Measurements from ENCODE around the gene THAP9.
"Not testable (repeated sequence)": the region's sequence is repeated elsewhere in the genome, so short reads cannot be mapped to it uniquely, and the experiment has no call there.

Gene THAP9, protein sequence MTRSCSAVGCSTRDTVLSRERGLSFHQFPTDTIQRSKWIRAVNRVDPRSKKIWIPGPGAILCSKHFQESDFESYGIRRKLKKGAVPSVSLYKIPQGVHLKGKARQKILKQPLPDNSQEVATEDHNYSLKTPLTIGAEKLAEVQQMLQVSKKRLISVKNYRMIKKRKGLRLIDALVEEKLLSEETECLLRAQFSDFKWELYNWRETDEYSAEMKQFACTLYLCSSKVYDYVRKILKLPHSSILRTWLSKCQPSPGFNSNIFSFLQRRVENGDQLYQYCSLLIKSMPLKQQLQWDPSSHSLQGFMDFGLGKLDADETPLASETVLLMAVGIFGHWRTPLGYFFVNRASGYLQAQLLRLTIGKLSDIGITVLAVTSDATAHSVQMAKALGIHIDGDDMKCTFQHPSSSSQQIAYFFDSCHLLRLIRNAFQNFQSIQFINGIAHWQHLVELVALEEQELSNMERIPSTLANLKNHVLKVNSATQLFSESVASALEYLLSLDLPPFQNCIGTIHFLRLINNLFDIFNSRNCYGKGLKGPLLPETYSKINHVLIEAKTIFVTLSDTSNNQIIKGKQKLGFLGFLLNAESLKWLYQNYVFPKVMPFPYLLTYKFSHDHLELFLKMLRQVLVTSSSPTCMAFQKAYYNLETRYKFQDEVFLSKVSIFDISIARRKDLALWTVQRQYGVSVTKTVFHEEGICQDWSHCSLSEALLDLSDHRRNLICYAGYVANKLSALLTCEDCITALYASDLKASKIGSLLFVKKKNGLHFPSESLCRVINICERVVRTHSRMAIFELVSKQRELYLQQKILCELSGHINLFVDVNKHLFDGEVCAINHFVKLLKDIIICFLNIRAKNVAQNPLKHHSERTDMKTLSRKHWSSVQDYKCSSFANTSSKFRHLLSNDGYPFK

DNA sequence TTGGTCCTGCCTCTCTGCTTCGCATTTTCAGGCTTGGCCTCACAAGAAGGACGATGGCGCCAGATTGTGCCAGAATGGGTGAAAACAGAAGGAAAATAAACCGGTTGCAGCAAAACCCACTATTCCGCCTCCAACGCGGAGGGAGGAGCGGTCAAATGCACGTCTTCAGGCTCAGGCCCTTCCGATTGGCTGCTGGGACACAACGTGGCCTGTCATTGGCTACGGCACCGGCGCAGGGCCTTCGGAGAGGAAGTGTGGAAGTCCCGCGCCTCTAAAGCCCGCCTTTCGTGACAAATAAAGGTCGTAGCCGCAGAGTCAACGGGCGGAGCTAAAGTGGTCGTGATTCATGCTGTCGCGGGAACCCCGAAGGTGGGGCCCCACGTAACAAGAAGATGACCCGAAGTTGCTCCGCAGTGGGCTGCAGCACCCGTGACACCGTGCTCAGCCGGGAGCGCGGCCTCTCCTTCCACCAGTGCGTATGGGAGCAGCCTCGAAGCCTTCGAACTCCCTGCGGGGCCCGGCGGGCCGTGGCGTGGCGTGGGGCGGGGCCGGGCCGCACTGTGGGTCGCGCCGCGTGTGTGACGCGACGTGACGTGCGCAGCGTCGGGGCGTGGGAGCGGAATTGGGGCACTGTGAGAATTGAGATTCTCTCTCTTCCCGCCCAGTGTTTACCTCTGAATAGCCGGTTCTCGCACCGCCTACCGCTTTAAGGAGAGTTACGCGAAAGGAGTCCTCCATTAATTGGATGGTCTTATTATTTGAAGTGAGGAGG is at the start of gene THAP9:
THAP9 (plus strand) TSS at position 325 of the 772 bp plus-strand sequence; CDS start at position 393, 68 bp downstream.
- peak; percentile 99 for DNase-seq (ENCODE audit: low spot score)

DNA sequence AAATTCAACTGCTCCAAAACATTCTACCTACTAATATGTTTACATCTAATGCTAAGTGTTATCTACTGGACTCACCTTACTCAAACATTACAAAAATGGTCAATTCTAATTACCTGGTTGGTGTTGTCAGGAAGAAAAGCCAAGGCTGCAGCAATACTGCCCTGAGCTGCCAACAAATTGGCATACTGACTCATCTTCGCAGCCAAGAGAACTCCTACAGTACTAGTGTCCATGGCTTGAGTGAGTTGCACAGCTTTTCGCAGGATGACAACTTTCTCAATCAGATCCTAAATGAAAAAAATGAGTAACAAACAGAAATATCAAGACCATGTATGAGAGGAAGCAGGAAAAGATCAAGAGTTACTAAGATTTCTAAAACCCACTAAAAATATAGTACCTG is 49.2 kb upstream of the THAP9 start:
- DNase-seq (ENCODE audit: low spot score) = no peak

DNA sequence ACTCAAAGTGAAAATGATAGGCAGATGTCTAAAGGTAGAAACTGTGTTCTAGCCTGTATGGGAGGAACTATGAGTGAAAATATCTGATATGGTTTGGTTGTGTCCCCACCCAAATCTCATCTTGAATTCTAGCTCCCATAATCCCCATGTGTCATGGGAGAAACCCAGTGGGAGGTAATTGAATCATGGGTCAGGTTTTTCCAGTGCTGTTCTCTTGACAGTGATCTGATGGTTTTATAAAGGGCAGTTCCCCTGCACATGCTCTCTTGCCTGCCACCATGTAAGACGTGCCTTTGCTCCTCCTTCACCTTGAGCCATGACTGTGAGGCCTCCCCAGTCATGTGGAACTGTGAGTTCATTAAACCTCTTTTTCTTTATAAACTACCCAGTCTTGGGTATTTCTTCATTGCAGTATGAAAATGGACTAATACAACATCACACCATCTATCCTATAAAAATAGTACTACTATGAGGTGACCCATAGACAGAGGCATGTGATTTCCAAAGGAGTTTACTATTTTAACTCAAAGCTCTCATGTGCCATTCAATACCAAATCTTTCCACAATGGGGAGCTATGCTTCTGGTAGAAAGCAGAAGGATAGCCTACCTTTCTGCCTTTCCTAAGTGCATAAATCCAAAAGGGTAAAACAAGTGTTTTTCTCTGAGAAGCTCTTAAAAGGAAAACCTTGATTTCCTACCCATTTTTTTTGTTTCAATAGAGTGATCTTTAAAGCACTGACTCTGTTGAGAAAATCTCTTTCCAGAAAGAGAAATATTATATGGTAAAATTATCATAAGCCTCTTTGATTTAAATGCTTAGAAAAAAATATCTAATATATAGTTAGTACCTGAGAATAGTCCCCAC is 48.4 kb upstream of the THAP9 start:
- peak; percentile 63 for DNase-seq (ENCODE audit: low spot score)

DNA sequence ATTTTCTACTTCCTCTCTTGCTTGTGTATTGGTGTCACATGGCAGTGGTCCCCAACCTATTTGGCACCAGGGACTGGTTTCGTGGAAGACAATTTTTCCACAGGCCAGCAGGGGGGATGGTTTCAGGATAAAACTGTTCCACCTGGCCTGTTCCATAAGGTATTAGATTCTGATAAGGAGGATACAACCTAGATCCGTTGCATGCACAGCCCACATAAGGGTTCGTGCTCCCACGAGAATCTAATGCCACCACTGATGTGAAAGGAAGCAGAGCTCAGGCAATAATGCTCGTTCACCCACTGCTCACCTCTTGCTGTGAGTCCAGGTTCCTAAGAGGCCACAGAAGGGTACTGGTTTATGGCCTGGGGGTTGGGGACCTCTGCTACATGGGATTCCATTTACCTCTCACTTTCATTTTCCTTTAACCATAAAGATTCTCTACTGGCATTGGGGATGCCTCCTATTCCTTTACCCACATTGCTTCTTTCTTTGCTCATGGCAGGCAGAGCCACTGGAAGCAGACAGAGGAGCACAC is 47.7 kb upstream of the THAP9 start:
- peak; percentile 6 for DNase-seq (ENCODE audit: low spot score)

DNA sequence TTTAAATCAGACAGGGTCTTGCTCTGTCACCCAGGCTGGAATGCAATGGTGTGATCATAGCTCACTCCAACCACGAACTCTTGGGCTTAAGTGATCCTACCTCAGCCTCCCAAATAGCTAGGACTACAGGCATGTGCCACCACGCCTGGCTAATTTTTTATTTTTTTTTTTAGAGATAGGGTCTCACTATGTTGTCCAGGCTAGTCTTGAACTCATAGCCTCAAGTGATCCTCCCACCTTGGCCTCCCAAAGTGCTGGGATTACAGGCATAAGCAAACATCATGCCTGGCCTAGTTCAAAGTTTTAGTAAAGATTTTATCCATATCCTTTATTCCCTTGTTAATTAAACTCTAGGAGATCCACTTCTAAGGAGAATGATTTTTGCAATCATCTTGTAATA is 40.0 kb upstream of the THAP9 start:
- not testable (repeated sequence) for DNase-seq (ENCODE audit: low spot score)

DNA sequence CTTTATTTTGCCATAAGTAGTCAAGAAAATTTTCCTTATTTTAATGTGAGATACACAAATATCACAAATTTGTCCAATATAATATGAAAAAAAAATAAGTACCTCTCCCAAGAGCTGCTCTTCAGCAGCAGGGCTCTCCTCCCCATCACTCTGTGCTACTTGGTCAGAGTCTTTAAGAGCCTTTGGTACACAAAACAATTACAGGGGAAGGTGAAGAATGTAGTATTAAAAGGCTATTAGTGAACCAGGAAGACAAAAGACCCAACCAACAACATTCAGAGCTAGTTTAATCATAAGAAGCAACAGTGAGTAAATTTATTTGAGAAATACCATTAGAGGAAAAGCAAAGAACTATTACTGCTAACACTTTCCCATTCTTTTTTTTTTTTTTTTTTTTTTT is 39.0 kb upstream of the THAP9 start:
- no peak for DNase-seq (ENCODE audit: low spot score)

DNA sequence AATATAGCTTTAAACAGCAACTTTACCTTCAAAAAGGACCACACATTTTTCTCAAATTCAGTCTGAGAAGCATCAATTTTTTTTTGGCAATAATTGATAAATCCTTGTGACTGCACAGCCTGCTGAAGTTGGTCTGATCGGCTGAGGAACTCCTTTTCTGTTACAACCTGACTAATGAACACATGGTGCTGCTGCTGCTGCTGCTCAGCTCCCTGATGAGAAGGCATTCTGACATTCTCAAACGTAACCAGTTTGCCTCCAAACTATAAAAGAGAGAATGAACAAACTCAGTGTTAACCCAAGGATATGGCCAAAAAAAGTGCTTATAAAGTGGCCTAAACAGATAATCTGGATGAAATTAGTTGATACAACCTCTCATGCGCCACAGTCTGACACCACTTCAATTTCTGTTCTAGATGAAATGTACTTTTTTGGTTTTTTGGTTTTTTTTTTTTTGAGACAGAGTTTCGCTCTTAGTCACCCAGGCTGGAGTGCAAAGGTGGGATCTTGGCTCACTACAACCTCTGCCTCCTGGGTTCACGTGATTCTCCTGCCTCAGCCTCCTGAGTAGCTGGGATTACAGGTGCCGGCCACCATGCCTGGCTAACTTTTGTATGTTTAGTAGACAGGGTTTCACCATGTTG is 36.1 kb upstream of the THAP9 start:
- no peak for DNase-seq (ENCODE audit: low spot score)

DNA sequence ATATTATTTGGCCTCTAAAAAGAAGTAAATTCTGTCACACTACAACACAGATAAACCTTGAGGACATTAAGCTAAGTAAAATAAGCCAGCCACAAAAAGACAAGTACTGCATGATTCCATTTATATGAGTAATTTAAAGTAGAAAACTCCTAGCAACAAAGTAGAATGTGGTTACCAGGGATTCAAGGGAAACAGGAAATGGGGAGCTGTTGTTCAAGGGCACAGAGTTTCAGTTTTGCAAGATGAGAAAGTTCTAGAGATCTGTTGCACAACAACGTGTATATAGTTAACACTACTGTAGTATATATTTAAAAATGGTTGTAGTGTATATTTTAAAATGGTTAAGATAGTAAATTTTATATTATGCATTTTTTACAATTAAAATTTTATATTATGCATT is 34.9 kb upstream of the THAP9 start:
- peak; percentile 65 for DNase-seq (ENCODE audit: low spot score)

DNA sequence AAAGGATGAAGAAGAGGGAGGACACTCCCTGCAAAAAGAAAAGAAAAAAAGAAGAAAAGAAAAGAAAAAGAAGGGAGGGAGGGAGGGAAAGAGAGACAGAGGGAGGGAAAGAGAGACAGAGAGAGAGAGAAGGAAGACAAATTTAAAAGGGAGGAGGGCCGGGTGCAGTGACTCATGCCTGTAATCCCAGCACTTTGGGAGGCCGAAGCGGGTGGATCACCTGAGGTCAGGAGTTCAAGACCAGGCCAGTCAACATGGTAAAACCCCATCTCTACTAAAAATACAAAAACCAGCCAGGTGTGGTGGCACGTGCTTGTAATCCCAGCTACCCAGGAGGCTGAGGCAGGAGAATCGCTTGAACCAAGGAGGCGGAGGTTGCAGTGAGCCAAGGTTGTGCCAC is 34.5 kb upstream of the THAP9 start:
- not testable (repeated sequence) for DNase-seq (ENCODE audit: low spot score)

DNA sequence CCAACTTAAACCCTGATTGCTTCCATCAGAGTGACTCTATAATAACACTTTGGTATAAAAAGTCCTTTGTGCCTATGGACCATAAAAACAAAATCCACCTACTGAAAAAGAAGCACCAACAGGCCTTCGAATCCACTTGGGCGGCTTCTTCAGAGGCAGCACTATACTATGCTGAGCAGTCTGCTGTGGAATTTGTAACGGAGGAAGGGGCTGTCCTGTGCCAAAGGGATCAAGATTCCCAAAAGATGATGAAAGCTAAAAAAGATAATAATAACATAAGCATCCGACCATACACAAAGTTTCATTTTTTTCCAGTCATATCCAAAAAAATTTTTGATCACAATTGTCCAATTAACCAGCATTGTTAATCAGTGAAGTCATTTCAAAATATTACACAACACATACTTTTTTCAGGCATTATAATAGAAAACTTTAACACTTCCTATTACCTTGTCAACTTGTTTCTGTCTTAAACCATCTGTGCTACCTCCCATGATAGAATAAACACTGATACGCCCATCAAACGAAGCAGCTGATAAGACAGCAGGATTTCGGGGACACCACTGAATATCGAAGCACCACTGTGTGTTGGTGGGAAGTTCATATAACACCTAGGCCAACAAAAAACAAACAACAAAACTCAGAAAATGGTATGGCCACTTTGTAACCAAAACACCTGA is 33.7 kb upstream of the THAP9 start:
- no peak for DNase-seq (ENCODE audit: low spot score)

DNA sequence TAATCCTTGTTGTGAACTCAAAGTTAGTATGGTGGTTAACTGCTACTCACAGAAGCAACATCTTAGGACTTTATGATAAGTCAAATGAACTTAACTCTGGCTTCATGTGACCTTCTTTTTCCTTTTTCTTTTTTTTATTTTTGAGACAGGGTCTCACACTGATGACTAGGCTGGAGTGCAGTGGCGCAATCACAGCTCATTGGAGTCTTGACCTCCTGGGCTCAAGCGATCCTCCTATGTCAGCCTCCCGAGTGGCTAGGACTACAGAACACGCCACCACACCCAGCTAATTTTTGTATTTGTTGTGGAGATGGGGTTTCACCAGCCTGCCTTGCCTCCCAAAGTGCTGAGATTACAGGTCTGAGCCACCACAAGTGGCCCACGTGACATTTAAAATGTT is 32.0 kb upstream of the THAP9 start:
- DNase-seq (ENCODE audit: low spot score) = no peak

DNA sequence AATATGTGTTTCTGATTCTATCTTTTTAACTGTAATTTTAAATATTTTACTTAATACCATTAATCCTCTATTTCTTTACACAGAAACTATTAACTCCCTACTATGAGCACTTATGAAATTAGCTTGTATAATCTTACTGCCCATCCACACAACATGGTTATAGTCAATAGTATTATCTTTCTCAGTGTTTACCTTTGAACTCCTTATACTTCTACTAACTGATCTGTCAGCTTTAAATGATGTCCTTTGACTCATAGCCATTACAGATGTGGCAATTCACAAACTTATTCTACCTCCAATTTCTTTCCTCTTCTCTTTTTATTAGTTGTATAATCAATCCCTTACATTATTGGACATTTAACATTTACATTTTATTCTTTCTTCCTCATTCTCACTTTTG is 15.1 kb upstream of the THAP9 start:
- DNase-seq (ENCODE audit: low spot score) = no peak

DNA sequence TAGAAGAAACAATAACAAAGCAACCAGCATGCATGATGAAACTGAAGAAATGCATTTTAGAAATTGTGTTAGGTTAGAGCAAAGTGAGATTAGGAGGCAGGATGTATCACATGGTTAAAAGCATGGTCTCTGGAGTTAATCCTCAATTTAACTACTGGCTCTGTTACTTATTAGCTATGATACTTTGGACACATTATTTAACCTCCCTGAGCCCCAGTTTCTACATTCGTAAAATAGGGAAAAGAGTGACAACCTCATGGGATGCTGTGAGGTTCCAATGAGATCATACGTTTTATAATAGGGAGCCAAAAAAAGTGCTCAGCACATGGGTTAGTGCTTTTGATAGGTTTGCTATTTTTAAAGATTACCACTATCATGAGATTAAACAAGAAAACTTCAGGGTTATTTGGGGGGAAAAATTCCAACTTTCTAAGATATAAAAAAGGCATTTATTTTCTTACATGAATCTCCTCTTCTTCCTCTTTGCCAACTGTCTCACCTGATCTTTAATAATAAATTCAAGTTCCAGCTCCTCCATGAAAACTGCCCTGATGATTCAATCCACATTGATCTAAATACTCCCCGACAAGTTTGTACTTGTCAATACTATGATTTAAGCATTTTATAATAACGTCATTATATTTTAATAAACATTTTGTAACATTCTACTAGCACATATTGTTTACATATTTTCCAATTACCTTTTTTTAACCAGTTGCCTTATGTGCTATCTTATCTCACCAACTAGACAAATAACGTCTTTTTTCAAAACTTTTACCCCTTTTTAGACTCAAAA is 14.2 kb upstream of the THAP9 start:
- DNase-seq (ENCODE audit: low spot score) = no peak

DNA sequence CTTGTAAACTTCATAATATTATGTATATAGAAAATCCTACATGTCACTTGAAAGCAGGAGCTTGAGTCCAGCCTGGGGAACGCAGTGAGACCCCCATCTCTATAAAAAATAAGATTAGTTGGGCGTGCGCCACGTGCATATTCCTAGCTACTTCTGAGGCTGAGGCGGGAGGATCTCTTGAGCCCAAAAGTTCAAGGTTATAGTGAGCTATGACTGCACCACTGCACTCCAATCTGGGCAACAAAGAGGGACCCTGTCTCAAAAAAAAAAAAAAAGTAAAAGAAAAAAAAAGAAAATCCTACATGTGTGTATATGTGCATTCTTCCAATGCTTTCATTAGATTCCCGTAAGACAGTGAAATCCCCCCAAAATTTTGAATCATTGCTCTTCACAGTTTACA is 11.2 kb upstream of the THAP9 start:
- DNase-seq (ENCODE audit: low spot score) = no peak

DNA sequence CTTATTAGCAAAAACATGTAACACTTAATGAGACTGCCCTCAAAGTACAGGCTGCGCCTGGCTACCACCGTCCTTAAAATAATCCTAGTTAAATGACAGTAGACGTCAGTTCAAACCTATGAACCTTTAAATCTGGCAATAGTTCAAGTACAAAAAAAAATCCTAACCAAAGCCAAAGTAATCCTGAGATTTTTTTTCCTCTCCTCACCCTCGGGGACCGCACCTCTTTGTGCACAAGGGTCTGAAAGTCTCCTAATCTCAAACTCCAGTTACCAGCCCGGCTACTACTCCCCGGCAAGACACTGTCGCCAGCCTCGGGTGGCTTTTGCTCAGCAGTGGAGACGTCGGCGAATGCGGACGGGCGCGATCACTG is 10.0 kb upstream of the THAP9 start:
- no peak for DNase-seq (ENCODE audit: low spot score)

DNA sequence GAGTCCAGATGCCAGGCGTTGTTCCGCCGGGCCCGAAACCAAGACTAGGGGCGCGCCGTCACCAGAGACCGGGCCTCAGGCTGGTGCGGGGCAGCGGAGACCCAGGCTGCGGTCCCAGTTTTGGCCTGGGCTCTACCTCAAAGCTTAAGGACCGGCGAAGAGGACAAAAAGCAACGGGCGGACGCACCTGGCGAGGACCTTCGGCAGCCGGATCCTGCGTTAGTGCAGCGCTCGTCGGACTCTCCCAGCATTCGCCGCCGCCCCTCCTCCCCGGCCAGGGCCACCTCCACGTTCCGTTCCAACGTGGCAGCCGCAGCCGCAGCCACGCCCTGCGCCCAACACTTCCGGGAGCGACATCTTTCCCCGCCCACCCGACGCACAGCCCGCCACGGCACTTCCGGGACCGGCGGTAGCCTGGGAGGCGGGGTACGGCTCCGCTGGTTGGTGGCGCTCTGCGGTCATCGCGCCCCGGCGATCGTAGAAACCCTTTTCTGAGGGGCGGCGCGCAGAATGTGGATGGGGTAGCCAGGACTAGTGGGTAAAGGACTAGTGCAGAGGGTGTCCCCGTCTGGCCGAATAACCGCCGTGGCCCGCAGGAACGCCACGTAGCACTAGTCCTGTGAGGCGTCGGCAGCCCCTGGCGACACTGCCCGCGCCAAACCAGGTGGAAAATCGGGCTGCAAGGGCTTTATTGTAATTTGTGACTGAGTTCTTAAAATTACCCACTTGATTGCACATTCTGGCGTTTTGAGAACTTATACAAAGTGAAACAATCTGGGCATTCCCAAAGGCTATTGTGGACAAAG is 9.4 kb upstream of the THAP9 start, which contains the start of gene SEC31A:
SEC31A (minus strand) TSS at position 253 of the 806 bp plus-strand sequence. CDS start 9,217 bp downstream, outside the sequence.
- peak; percentile 94 for DNase-seq (ENCODE audit: low spot score)

DNA sequence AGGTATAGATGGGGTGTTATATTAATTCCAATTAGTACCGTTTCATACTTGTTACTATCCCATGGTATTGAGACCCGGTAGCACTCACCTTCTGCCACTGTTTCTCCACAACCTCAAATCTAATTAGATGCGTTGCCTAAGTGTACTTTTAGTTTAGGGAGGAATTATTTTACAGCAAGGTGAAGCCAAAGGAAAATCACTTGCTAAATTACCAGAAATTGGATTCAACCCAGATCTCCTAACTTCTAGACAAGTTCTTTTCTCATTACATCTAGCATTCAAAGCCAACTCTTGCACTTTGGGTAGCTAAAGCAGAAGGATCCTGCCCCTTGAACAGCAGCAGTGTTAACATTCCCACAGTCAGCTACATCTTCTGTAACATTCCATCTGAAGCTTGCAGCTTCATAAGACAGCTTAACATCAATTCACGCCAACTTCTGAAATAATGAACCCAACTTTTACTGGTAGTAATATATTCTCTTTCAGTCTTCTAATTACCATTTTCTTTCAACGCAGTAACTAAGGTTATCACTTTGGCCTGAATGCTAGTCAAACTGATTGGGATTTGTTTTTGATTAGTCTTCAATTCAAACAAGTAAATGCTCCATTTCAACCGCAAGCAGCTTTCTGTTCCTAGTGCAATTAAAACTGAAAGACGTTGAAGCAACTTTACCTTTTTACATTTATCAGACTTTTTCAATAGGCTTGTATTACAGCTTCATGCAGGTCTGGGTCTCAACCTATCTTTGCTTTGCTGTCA is 8.6 kb upstream of the THAP9 start:
- peak; percentile 64 for DNase-seq (ENCODE audit: low spot score)

DNA sequence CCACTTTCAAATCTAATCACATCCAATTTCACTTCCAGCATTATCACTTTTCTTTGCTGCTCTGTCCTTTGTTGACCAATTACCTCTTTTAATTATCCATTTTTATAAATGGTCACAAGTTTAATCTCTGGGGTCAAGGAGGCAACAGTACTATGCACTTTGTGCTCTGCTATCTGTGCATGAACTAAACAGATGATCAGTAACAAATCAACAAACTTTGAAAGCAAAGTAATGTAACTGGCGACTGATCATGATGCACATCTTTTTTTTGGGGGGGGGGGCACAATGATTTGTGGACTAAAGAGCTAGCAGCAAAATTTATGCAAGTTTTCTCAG is 8.1 kb upstream of the THAP9 start:
- DNase-seq (ENCODE audit: low spot score) = no peak
